Inflammatory macrophage treated with lipopolysaccharide for 1 hour (primary cell): ENCODE results near the gene CSPG5.
A peak's percentile ranks its signal among the peaks of the same experiment; 100 is the strongest.

Experiments used
- DNase-seq, 2 donors: peaks; one replicate each; pipeline ENCODE4 v3.0.0-alpha.2; 2020 to 2022

The CSPG5 gene

GRCh38 chr3:47578691-47579632 lies at the start of gene CSPG5:
CSPG5 (minus strand) TSS chr3:47578865; CDS start chr3:47578693, 172 bp downstream.
- peak in 1 of 2 donors; percentile 5 for DNase-seq

GRCh38 chr3:47628426-47628825 lies 49.8 kb upstream of the CSPG5 start:
- DNase-seq = no peak

DNA sequence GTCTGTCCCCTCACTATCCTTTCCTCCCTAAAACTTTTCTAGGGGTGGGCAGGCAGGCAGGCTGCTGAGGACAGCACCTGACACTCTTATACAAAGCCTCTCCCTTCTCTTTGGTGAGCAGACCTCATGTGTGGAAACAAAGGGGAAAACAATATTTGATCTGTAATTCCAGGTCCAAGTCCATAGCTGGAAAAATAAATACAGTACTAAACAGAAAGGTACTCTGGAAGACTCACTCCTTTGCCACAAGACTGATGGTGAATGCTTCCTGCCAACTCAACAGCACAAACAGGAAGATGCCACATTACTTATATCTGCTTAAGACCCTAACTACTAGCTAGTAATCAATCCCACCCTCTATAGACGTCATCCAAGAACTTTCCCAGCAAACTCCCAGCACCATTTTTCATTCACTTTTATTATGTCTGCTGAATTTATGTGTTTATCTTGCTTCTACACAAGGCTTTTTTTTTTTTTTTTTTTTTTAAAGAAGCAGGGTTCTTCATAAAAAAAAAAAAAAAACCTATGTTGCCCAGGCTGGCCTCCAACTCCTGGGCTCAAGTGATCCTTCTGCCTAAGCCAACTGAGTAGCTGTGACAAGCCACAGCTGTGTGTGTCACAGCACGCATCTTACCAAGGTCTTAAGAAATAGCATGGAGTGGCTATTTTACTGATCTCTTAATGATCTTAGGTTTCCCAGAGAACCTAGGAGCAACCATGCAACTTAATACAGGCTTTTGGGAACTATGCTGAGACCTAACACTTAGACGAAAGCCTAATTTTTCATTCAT lies 44.2 kb upstream of the CSPG5 start:
- DNase-seq = no peak

- DNase-seq = no peak
Observed at GRCh38 chr3:47617086-47618010, 38.7 kb upstream of the CSPG5 start.

DNA sequence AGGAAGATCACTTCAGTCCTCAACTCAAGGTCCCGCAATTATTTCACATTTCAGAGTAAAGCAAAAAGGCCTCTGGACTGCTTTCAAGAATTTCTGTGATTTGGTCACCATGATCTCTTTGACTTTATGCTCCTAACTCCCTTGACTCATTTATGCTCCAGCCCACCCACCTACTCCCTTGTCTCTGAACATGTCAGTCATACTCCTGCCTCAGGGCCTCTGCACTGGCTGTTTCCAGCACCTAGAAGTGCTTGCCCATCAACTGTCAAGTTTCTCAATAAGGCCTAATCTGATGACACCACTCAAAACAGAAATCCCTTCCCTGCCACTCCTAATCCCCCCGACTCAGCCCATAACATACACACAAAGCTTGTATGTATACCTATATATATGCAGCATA lies 36.1 kb upstream of the CSPG5 start:
- no peak for DNase-seq

DNA sequence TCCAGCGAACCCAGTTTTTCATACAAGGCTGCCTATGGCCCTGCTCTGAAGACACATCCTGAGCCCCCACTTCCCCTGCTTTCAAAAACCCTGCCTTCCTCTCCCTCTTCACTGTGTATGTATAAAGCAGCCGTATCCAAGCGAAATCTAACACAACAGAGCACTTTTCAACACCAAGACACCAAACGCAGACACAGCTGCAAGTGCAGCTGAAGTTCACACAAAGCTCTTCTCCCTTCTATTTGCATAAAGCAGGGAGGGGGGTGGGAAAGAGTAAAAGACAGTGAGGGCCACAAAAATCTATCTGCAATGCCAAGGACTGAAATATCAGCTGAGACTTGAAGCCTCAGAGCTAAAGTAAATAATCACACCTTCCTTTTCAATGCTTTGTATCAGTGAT lies 35.1 kb upstream of the CSPG5 start:
- no peak for DNase-seq

DNA sequence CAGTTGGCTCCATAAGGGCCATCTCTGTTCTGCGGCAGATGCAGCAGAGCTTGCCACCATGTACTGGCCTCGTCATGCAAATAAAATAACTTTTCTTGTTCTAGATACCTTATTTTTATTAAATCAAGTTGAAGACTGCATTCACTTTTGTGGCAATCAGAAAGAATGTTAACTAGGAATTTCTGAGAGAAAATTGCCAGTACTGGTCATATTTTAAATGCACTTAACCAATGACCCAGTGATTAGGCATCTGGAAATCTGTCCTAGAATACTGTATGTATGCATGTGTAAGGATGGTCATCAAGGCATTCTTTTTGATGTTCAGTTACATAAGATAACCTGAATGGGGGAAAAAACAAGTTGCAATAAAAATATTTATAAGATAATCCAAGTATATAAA lies 34.2 kb upstream of the CSPG5 start:
- no peak for DNase-seq

DNA sequence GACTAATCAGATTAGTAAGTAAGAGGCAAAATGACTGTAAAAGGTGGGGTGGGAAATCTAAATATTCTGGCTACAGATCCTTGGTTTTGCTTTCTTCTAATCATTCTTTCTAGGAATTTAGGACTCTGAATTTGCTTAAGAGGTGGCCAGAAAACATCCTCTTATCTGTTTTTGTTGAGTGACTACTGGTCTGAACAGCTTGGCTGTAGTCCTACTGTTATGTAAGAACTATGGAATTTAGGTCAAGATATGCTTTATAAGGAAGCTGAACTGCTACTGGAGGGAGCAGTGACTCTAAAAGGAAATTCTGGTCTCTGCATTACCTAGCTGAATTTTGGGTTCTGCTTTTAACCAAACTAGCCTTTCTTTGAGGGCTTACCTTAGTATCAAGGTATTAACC lies 33.5 kb upstream of the CSPG5 start:
- DNase-seq = no peak

DNA sequence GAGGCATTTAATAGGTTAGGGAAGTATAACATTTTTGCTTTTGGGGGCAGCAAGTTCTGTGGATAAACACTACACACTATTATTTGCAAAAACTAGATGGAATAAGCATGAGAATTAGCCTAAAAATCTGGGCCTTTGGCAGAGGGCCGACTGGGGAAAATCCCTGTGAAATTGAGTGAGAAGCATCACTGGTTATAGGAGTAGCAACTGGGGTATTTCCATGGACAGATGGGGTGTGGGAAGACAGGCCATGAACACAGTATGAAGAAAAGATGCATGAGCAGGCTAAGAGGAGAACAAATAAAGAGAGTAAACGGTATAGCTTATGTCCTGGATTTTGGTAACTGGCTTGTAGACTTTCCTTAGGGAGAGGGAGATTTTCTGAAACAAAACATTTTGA lies 32.9 kb upstream of the CSPG5 start:
- DNase-seq = no peak

DNA sequence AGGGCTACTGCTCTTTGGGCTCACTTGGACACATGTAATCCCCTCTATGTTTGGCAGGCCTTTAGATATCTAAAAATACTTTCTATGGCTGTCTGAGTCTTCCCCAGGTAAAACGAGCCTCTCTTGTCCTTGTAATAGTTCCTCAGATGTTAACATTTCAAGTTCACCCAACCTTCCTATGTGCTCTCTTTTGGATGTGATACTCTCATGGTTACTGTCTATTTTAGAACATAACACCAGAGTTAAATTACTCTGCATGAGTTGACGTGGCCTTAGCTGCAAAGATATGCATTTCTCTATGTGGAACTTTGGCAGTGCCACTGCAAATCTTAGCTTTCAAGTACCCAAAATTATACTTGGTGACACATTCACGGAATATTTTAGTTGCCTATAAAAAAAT lies 31.9 kb upstream of the CSPG5 start:
- no peak for DNase-seq

DNA sequence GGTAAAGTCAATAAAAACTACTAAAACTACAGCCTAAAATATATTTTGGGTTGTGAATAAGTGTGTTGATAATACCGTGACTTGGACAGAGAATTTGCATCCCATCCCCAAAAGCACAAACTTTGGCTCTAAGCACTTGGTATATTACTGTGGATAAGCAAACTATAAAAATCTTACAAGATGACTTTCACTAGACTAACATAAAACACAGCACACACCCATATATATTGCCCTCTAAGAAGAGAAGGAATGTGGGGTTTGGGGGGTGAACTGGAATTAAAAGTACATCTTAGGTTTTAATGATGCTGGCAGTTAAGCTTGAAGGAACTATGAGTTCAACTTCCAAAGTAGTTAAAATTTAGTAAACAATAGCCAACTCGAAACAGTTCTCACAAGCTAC lies 28.7 kb upstream of the CSPG5 start:
- no peak for DNase-seq

GRCh38 chr3:47606165-47606564 lies 27.5 kb upstream of the CSPG5 start:
- no peak for DNase-seq

DNA sequence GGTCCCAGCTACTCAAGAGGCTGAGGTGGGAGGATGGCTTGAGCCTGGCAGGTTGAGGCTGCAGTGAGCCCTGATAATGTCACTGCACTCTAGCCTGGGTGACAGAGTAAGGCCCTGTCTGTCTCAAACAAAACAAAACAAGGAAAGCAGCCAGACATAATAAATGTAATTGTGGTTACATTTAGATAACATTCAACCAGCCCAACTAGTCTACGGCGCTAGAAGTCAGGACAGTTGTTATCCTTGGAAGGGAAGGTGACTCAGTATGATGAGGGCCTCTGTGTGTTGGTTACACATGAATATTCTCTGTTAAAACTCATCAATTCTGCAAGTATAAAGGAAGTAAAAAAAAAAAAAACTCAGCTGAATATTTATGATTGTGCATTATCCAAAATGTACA lies 27.0 kb upstream of the CSPG5 start:
- DNase-seq = no peak

DNA sequence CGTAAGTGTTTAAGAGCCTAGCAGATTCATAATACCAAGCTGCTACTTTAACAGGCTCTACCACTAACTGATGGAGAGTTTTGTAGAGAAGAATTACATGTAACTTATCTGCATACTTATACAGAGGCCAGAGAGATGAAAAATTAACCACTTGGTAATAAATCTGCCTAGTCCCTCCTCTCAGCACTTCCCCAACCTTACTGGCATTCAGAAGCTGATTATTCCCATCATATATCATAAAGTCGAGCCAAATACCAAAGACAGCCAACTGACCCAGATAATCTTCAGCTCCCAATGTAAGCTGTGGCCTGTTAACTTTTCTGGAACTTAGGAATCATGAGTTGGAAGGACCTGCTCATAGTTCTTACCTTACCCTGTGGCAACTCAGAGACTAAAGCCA lies 25.5 kb upstream of the CSPG5 start:
- no peak for DNase-seq

DNA sequence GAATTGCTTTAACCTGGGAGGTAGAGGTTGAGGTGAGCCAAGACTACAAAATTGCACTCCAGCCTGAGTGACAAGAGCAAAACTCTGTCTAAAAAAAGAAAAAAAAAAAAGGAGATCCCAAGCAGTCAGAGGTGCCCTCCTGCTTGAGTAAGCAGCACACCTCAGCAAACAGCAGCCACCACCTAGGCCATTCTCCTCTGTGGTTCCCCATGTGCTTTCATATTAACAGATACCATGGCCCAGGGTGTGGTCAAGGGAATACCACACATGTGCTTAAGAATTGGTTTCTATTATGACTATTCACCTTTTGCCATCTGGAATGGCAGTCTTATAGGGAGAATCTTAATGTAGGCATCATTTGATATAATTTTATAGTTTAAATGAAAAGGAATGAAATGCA lies 24.7 kb upstream of the CSPG5 start:
- DNase-seq = no peak

- peak; percentile 21 to 49 for DNase-seq
Observed at GRCh38 chr3:47601281-47601680, 22.6 kb upstream of the CSPG5 start.

DNA sequence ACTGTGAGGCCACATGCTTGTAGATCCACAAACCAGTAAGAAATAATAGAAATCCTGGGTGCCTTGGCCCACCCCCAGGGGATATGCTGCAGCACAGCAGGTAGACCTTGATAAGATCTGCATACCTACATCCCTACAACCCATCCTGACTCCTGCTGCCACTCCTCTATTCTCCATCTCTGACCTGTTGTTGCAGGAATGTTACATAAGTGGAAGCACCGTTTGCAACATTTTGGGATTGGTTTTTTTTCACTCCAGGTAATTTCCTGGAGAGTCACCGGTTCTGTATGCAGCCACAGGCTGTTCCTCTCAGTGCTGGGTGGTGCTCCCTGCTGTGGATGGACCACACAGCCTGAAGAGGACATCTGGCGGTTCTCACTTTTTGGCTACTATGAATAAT lies 16.1 kb upstream of the CSPG5 start:
- DNase-seq = no peak

DNA sequence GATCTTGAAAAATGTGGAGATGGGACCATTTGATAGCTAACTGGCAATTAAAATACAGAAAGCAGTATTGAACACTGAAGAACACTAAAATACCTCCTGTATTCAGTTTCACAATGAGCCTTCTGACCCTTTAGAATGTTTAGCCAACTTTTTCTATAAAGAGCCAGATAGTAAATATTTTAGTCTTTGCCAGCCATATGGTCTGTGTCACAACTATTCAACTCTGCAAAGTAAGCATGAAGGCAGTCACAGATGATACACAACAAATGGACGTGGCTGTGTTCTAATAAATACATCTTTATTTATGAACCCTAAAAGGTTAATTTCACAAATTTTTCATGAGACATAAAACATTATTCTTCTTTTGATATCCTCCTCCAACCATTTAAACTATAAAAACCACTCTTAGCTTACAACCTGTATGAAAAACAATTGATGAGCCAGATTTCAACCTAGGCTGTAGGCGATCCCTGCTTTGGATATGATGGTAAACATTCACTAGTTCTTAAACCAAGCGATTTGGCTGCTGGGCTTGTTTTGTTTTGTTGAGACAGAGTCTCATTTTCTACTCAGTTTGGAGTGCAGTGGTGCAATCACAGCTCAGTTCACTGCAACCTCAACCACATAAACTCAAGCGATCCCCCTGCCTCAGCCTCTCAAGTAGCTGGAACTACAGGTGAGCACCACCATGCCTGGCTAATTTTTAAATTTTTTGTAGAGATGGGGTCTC lies 13.6 kb upstream of the CSPG5 start:
- no peak for DNase-seq

DNA sequence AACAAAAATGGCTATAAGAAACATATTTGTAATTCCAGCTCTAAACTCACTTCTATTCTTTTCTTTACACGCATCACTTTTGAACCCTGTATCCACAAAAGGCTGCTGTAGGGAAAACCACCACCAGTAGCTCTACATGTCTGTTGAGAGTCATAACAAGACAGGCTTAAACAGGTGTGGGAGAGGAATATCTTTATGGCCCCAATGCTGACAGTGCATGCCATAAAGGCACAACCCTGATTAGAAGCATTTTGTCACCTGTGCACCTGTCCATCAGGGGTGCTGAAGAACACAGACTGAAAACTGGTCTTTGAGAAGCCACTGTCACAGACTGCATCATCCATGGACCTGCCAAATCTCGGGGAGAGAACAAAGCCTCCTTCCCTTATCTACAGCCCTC lies 11.6 kb upstream of the CSPG5 start:
- DNase-seq = no peak

DNA sequence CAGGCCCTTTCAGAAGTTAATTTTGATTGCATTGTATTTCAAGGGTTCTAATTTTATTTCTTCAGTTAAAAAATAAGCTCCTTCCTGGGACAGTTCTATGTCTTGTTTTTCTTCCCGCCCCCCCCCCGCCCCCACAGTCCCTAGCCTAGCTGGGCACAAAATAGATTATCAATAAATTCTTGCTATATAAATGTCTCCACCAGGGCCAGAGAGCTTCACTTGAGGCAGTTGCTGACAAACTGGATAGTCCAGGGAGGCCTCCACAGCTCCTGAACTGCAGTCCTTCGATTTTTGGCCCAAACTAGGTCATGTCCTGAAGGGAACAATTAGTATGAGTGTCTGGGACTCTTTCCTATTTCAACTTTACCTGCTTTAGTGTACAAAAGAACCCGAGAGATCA lies 9.9 kb upstream of the CSPG5 start:
- no peak for DNase-seq

GRCh38 chr3:47588053-47588452 lies 9.4 kb upstream of the CSPG5 start:
- DNase-seq = no peak

DNA sequence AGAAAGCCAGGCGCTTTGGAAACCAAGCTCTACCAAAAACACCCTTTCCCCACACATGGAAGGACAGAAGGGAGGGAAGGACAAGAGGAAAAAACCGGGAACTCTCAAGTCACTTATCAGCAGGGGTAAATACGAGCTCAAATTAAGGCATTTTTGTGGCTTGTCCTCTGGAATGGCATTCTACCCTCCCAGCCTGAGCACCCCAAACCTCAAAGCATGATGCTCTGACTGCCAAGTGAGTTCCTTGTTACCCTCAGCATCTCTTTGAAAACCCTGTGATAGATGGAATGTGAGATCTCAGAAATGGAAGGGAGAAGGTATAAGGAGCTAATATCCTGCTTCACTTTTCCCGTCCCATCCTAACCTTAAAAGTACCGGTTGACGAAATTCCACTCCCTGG lies 8.1 kb upstream of the CSPG5 start:
- no peak for DNase-seq
